ENCODE measurements around the gene CERT1.
"Not testable (repeated sequence)": the region's sequence is repeated elsewhere in the genome, so short reads cannot be mapped to it uniquely, and the experiment has no call there.

The CERT1 gene

GRCh38 chr5:75511435-75512382 lies at the start of gene CERT1, which contains the start of gene POLK:
CERT1 (minus strand) TSS chr5:75511629; CDS start chr5:75511207, 422 bp downstream.
POLK (plus strand) TSS chr5:75511891.
- peak; percentile 89 to 91 for DNase-seq (ENCODE audit: low read depth in 2 of 2)

- DNase-seq (ENCODE audit: low read depth in 2 of 2), result not testable (repeated sequence)
Observed at GRCh38 chr5:75560655-75561054, 49.2 kb upstream of the CERT1 start.

GRCh38 chr5:75558981-75559632 lies 47.7 kb upstream of the CERT1 start:
- no peak for DNase-seq (ENCODE audit: low read depth in 2 of 2)

- DNase-seq (ENCODE audit: low read depth in 2 of 2), result no peak
Observed at GRCh38 chr5:75558221-75558620, 46.8 kb upstream of the CERT1 start.

- no peak for DNase-seq (ENCODE audit: low read depth in 2 of 2)
Observed at GRCh38 chr5:75553358-75553757, 41.9 kb upstream of the CERT1 start.

GRCh38 chr5:75552764-75553163 lies 41.3 kb upstream of the CERT1 start:
- DNase-seq (ENCODE audit: low read depth in 2 of 2), result no peak

- DNase-seq (ENCODE audit: low read depth in 2 of 2), result no peak
Observed at GRCh38 chr5:75551471-75551870, 40.0 kb upstream of the CERT1 start.

- no peak for DNase-seq (ENCODE audit: low read depth in 2 of 2)
Observed at GRCh38 chr5:75550597-75550996, 39.2 kb upstream of the CERT1 start.

GRCh38 chr5:75547812-75548211 lies 36.4 kb upstream of the CERT1 start:
- DNase-seq (ENCODE audit: low read depth in 2 of 2), result no peak

GRCh38 chr5:75546830-75547229 lies 35.4 kb upstream of the CERT1 start:
- DNase-seq (ENCODE audit: low read depth in 2 of 2), result no peak

- DNase-seq (ENCODE audit: low read depth in 2 of 2), result no peak
Observed at GRCh38 chr5:75545131-75545530, 33.7 kb upstream of the CERT1 start.

GRCh38 chr5:75538211-75538610 lies 26.8 kb upstream of the CERT1 start:
- DNase-seq (ENCODE audit: low read depth in 2 of 2), result no peak

- DNase-seq (ENCODE audit: low read depth in 2 of 2), result no peak
Observed at GRCh38 chr5:75536694-75537360, 25.4 kb upstream of the CERT1 start.

GRCh38 chr5:75536147-75536546 lies 24.7 kb upstream of the CERT1 start:
- DNase-seq (ENCODE audit: low read depth in 2 of 2), result no peak

- DNase-seq (ENCODE audit: low read depth in 2 of 2), result no peak
Observed at GRCh38 chr5:75534734-75535133, 23.3 kb upstream of the CERT1 start.

- not testable (repeated sequence) for DNase-seq (ENCODE audit: low read depth in 2 of 2)
Observed at GRCh38 chr5:75533716-75534115, 22.3 kb upstream of the CERT1 start.

- DNase-seq (ENCODE audit: low read depth in 2 of 2), result no peak
Observed at GRCh38 chr5:75532190-75532589, 20.8 kb upstream of the CERT1 start.

GRCh38 chr5:75529185-75529584 lies 17.8 kb upstream of the CERT1 start:
- no peak for DNase-seq (ENCODE audit: low read depth in 2 of 2)

- no peak for DNase-seq (ENCODE audit: low read depth in 2 of 2)
Observed at GRCh38 chr5:75526070-75526469, 14.6 kb upstream of the CERT1 start.

- DNase-seq (ENCODE audit: low read depth in 2 of 2), result no peak
Observed at GRCh38 chr5:75525344-75525743, 13.9 kb upstream of the CERT1 start.

GRCh38 chr5:75524591-75524990 lies 13.2 kb upstream of the CERT1 start:
- DNase-seq (ENCODE audit: low read depth in 2 of 2), result no peak

GRCh38 chr5:75524071-75524470 lies 12.6 kb upstream of the CERT1 start:
- no peak for DNase-seq (ENCODE audit: low read depth in 2 of 2)
